ENCODE measurements around the gene WIPF3.

The WIPF3 gene, protein sequence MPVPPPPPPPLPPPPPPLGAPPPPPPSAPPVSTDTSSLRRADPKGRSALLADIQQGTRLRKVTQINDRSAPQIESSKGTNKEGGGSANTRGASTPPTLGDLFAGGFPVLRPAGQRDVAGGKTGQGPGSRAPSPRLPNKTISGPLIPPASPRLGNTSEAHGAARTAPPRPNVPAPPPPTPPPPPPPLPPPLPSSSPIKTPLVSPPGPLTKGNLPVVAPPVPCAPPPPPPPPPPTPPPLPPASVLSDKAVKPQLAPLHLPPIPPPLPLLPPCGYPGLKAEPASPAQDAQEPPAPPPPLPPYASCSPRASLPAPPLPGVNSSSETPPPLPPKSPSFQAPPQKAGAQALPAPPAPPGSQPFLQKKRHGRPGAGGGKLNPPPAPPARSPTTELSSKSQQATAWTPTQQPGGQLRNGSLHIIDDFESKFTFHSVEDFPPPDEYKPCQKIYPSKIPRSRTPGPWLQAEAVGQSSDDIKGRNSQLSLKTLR

GRCh38 chr7:29806208-29806994 is at the start of gene WIPF3:
TSS of gene WIPF3 (plus strand) at chr7:29806508. CDS start at chr7:29834725, 28,217 bp downstream.
- TF ChIP-seq, protein P1, sequence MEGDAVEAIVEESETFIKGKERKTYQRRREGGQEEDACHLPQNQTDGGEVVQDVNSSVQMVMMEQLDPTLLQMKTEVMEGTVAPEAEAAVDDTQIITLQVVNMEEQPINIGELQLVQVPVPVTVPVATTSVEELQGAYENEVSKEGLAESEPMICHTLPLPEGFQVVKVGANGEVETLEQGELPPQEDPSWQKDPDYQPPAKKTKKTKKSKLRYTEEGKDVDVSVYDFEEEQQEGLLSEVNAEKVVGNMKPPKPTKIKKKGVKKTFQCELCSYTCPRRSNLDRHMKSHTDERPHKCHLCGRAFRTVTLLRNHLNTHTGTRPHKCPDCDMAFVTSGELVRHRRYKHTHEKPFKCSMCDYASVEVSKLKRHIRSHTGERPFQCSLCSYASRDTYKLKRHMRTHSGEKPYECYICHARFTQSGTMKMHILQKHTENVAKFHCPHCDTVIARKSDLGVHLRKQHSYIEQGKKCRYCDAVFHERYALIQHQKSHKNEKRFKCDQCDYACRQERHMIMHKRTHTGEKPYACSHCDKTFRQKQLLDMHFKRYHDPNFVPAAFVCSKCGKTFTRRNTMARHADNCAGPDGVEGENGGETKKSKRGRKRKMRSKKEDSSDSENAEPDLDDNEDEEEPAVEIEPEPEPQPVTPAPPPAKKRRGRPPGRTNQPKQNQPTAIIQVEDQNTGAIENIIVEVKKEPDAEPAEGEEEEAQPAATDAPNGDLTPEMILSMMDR (IDR thresholded peaks at IDR 0.05; ENCODE audit: insufficient read depth, low read depth, low read length, missing control alignments): no peak
- peak; percentile 15 for DNase-seq (ENCODE audit: low read depth)
- no peak within 1 kb of the TSS for H3K4me3 ChIP-seq (ENCODE audit: low read length)

GRCh38 chr7:29763266-29763665 is 43.0 kb upstream of the WIPF3 start:
- no peak overlapping the region for H3K4me3 ChIP-seq (ENCODE audit: low read length)
- DNase-seq (ENCODE audit: low read depth): no peak
- TF ChIP-seq, protein P1 (IDR thresholded peaks at IDR 0.05; ENCODE audit: insufficient read depth, low read depth, low read length, missing control alignments): no peak

DNA sequence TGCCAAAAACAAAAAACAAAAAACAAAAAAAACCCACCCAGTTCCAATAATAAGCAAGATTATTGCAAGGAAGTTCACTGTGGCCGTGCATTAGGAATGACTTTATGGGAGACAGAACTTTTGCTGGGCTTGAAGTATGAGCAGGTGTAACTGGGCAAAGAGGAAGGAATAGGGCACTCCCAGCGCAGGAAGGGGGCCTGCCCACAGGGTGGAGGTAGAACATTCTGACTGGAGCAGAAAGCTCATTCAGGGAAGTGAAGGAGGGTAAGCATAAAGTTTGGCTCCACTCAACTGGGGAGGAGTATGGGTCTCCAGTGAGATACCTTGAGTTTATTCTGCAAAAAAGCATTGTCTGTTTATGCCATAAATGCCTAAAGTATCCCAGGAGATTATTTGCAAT is 42.1 kb upstream of the WIPF3 start:
- DNase-seq (ENCODE audit: low read depth): no peak
- TF ChIP-seq, protein P1 (IDR thresholded peaks at IDR 0.05; ENCODE audit: insufficient read depth, low read depth, low read length, missing control alignments): no peak
- H3K4me3 ChIP-seq (ENCODE audit: low read length): no peak overlapping the region

DNA sequence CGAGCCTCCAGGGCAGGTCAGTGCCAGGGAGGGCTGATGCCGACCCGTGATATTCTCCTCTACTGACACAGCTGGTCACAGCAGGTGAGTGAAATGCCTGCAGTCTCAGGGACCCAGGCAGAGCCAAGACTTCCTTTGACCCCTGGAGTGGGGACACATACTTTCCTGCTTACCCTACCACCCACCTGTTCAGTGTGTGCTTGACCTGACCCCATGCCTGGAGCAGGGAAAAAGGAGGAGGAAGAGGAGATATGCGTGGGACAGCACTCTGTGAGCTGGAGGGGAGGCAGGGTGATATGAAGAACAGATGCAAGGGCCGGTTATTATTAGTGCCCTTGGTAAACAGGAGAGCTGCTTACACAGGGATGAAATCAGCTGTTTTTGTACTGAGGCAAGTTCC is 40.8 kb upstream of the WIPF3 start:
- TF ChIP-seq, protein P1 (IDR thresholded peaks at IDR 0.05; ENCODE audit: insufficient read depth, low read depth, low read length, missing control alignments): no peak
- no peak for DNase-seq (ENCODE audit: low read depth)
- no peak overlapping the region for H3K4me3 ChIP-seq (ENCODE audit: low read length)

- TF ChIP-seq, protein P1 (IDR thresholded peaks at IDR 0.05; ENCODE audit: insufficient read depth, low read depth, low read length, missing control alignments): no peak
- DNase-seq (ENCODE audit: low read depth): no peak
- no peak overlapping the region for H3K4me3 ChIP-seq (ENCODE audit: low read length)
Measured at GRCh38 chr7:29770371-29770770, 35.9 kb upstream of the WIPF3 start.

GRCh38 chr7:29771081-29771816 is 35.1 kb upstream of the WIPF3 start:
- TF ChIP-seq, protein P1 (IDR thresholded peaks at IDR 0.05; ENCODE audit: insufficient read depth, low read depth, low read length, missing control alignments): no peak
- no peak overlapping the region for H3K4me3 ChIP-seq (ENCODE audit: low read length)
- no peak for DNase-seq (ENCODE audit: low read depth)
